ENCODE measurements around the gene EVI5. TPM values are rescaled to one million over a fixed set of nuclear protein-coding genes. Genes with fewer than 3 reads are reported as not detected.
"Not testable (repeated sequence)": the region's sequence is repeated elsewhere in the genome, so short reads cannot be mapped to it uniquely, and the experiment has no call there.

Gene EVI5
- polyA plus RNA-seq, 1 donor from 2014 or later = 8.5 TPM

- no peak overlapping the region for H3K4me2 ChIP-seq (ENCODE audit: low read length)
- H3K27me3 ChIP-seq (ENCODE audit: insufficient read depth, low read depth, low read length) = no peaks in the 10 kb centered on the region
- TF ChIP-seq TAF1 (IDR thresholded peaks at IDR 0.05; ENCODE audit: low read depth) (no peak), CTCF (IDR thresholded peaks at IDR 0.05; ENCODE audit: poor library complexity, severe bottlenecking) (no peak), SMC3 (conservative IDR thresholded peaks at IDR 0.05; ENCODE audit: poor library complexity) (no peak), MXI1 (conservative IDR thresholded peaks at IDR 0.05; ENCODE audit: poor library complexity, severe bottlenecking) (no peak), RAD21 (conservative IDR thresholded peaks at IDR 0.05) (no peak), POLR2AphosphoS5 (IDR thresholded peaks at IDR 0.05) (no peak), EP300 (conservative IDR thresholded peaks at IDR 0.05; ENCODE audit: poor library complexity, severe bottlenecking) (no peak), EZH2 (IDR thresholded peaks at IDR 0.05; ENCODE audit: borderline replicate concordance, insufficient read depth, low read length, poor library complexity, severe bottlenecking) (no peak)
- TF ChIP-seq, protein P1, sequence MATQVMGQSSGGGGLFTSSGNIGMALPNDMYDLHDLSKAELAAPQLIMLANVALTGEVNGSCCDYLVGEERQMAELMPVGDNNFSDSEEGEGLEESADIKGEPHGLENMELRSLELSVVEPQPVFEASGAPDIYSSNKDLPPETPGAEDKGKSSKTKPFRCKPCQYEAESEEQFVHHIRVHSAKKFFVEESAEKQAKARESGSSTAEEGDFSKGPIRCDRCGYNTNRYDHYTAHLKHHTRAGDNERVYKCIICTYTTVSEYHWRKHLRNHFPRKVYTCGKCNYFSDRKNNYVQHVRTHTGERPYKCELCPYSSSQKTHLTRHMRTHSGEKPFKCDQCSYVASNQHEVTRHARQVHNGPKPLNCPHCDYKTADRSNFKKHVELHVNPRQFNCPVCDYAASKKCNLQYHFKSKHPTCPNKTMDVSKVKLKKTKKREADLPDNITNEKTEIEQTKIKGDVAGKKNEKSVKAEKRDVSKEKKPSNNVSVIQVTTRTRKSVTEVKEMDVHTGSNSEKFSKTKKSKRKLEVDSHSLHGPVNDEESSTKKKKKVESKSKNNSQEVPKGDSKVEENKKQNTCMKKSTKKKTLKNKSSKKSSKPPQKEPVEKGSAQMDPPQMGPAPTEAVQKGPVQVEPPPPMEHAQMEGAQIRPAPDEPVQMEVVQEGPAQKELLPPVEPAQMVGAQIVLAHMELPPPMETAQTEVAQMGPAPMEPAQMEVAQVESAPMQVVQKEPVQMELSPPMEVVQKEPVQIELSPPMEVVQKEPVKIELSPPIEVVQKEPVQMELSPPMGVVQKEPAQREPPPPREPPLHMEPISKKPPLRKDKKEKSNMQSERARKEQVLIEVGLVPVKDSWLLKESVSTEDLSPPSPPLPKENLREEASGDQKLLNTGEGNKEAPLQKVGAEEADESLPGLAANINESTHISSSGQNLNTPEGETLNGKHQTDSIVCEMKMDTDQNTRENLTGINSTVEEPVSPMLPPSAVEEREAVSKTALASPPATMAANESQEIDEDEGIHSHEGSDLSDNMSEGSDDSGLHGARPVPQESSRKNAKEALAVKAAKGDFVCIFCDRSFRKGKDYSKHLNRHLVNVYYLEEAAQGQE (IDR thresholded peaks at IDR 0.05; ENCODE audit: borderline replicate concordance) = no peak
- no peaks in the 10 kb centered on the region for H3K9me2 ChIP-seq (ENCODE audit: insufficient read depth, low read length)
- H3K9ac ChIP-seq (ENCODE audit: low read length) = no peak overlapping the region
- no peaks in the 10 kb centered on the region for H3K9me3 ChIP-seq (ENCODE audit: low read length)
- H2AFZ ChIP-seq (ENCODE audit: low read depth, low read length) = no peak overlapping the region
- H4K20me1 ChIP-seq (ENCODE audit: insufficient read depth) = no peaks in the 10 kb centered on the region
- H3K79me2 ChIP-seq (replicated peaks; ENCODE audit: insufficient read depth, low read length) = no peaks in the 10 kb centered on the region
- H3K4me3 ChIP-seq (ENCODE audit: low read length) = no peak overlapping the region
- no peak overlapping the region for H3K27ac ChIP-seq (ENCODE audit: low read length)
- no peaks in the 10 kb centered on the region for H3K36me3 ChIP-seq (ENCODE audit: insufficient read depth, low read length)
- no peaks in the 10 kb centered on the region for H3F3A ChIP-seq (ENCODE audit: insufficient read depth, low read length, poor library complexity, severe bottlenecking)
Observed at GRCh38 chr1:92748138-92748537, 36.8 kb downstream of the EVI5 start.

DNA sequence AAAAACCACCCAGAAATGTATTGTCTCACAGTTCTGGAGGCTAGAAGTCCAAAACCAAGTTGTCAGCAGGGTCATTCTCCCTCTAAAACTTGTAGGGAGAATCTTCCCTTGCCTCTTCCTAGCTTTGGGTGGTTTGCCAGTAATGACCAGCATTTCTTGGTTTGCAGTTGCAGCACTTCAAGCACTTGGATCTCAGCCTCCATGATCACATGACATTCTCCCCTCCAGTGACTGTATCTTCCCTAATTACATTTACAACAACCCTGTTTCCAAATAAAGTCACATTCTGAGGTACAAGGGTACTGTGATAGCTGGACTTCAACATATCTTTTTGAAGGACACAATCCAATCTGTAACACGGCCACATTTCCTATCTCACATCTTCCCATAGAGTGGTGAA lies 37.2 kb downstream of the EVI5 start:
- H3K9me2 ChIP-seq (ENCODE audit: insufficient read depth, low read length) = no peaks in the 10 kb centered on the region
- H3K9me3 ChIP-seq (ENCODE audit: low read length) = no peaks in the 10 kb centered on the region
- no peaks in the 10 kb centered on the region for H4K20me1 ChIP-seq (ENCODE audit: insufficient read depth)
- no peak overlapping the region for H3K27ac ChIP-seq (ENCODE audit: low read length)
- no peak overlapping the region for H2AFZ ChIP-seq (ENCODE audit: low read depth, low read length)
- no peaks in the 10 kb centered on the region for H3K79me2 ChIP-seq (replicated peaks; ENCODE audit: insufficient read depth, low read length)
- H3K4me3 ChIP-seq (ENCODE audit: low read length) = no peak overlapping the region
- H3K27me3 ChIP-seq (ENCODE audit: insufficient read depth, low read depth, low read length) = no peaks in the 10 kb centered on the region
- H3K36me3 ChIP-seq (ENCODE audit: insufficient read depth, low read length) = no peaks in the 10 kb centered on the region
- no peak overlapping the region for H3K4me2 ChIP-seq (ENCODE audit: low read length)
- TF ChIP-seq CTCF (IDR thresholded peaks at IDR 0.05; ENCODE audit: poor library complexity, severe bottlenecking) (no peak), MXI1 (conservative IDR thresholded peaks at IDR 0.05; ENCODE audit: poor library complexity, severe bottlenecking) (no peak), EZH2 (IDR thresholded peaks at IDR 0.05; ENCODE audit: borderline replicate concordance, insufficient read depth, low read length, poor library complexity, severe bottlenecking) (no peak), SMC3 (conservative IDR thresholded peaks at IDR 0.05; ENCODE audit: poor library complexity) (no peak), EP300 (conservative IDR thresholded peaks at IDR 0.05; ENCODE audit: poor library complexity, severe bottlenecking) (no peak), RAD21 (conservative IDR thresholded peaks at IDR 0.05) (no peak), POLR2AphosphoS5 (IDR thresholded peaks at IDR 0.05) (no peak), TAF1 (IDR thresholded peaks at IDR 0.05; ENCODE audit: low read depth) (no peak)
- TF ChIP-seq, protein P1 (IDR thresholded peaks at IDR 0.05; ENCODE audit: borderline replicate concordance) = no peak
- no peaks in the 10 kb centered on the region for H3F3A ChIP-seq (ENCODE audit: insufficient read depth, low read length, poor library complexity, severe bottlenecking)
- no peak overlapping the region for H3K9ac ChIP-seq (ENCODE audit: low read length)

- H3K4me3 ChIP-seq (ENCODE audit: low read length); H3K36me3 ChIP-seq (ENCODE audit: insufficient read depth, low read length); H3K9ac ChIP-seq (ENCODE audit: low read length); H3F3A ChIP-seq (ENCODE audit: insufficient read depth, low read length, poor library complexity, severe bottlenecking); H3K4me2 ChIP-seq (ENCODE audit: low read length); H3K9me3 ChIP-seq (ENCODE audit: low read length); H3K27ac ChIP-seq (ENCODE audit: low read length); H4K20me1 ChIP-seq (ENCODE audit: insufficient read depth); H3K9me2 ChIP-seq (ENCODE audit: insufficient read depth, low read length); H2AFZ ChIP-seq (ENCODE audit: low read depth, low read length); H3K27me3 ChIP-seq (ENCODE audit: insufficient read depth, low read depth, low read length); H3K79me2 ChIP-seq (replicated peaks; ENCODE audit: insufficient read depth, low read length): not testable (repeated sequence)
Observed at GRCh38 chr1:92746255-92746654, 38.7 kb downstream of the EVI5 start.
